NCI-H2196 treated with DMSO at 0.1 percent for 48 hours (cell line): ENCODE results near the gene RBCK1.
"Not testable (repeated sequence)": the region's sequence is repeated elsewhere in the genome, so short reads cannot be mapped to it uniquely, and the experiment has no call there.

Experiments
- DNase-seq: peaks from one replicate; lab custom pipeline; 2025; ENCODE audit not compliant: unreplicated experiment; lab: John Stamatoyannopoulos, UW

The RBCK1 gene

DNA sequence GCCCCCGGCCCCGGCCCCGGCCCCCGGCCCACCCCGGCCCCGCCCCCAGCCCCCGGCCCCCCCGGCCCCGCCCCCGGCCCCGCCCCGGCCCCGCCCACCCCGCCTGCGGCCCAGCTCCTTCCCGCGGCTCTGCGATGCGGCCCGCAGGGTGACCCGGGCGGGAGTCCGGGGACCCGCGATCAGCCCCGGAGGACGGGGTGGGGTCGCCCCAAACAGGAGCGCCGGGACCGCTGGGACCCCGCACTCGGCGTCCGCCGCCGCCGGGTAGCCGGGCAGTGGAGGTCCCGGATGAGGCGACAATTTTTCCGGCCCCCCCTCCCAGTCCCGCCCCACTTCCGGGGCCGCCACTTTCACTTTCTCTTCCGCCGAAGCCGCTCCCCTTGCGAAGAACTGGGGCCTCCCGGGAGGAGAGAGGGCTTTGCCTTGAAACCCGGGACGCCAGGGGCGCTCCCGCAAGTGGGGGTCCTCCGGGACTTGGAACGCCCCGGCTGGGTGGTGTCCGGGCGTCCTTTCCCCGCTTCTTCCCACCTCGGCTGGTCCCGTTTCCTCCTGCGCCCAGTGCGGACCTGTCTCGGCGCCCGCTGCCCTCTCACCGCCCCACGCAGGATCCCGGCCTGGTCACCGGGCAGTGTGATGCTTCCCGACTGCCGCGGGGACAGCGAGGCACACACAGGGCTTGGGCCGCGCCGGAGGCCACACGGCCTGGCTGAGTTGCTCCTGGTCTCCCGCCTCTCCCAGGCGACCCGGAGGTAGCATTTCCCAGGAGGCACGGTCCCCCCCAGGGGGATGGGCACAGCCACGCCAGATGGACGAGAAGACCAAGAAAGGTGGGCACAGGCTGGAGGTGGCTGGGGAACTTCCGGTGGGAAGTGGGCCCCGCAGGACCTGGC lies at the start of gene RBCK1:
Gene RBCK1, plus strand, starts transcription at position 347 of the 890 bp plus-strand sequence. Its CDS starts 459 bp downstream, at position 806.
- peak; percentile 63 for DNase-seq

DNA sequence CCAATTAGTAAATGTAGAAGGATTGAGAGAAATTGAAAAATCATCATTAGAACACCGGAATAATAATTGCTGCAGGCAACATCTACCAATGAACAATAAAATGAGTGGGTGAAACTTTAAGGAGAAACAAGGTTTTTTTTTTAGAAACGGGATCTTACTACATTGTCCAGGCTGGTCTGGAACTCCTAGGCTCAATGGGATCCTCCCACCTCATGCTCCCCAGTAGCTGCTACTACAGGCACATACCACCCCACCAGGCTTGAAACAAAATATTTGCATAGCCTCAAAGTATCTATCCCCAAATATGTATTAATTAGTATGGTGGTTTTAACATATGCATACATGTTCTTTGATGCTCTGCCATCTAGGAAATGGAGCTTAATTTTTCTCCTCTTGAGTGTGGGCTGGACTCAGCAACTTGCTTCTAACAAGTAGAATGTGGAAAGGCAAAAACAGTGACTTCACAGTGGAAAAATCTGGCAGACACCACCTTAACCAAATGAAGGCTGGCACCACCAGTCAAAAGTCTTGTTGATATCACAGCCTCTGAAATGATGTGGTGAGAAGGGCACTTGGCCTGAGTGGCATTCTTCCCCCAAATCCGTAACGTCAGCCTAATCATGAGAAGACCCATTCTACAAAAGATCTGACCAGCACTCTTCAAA lies 49.1 kb upstream of the RBCK1 start:
- no peak for DNase-seq

- DNase-seq, result no peak
Measured at GRCh38 chr20:361561-361960, 46.5 kb upstream of the RBCK1 start.

GRCh38 chr20:362271-363254 lies 45.5 kb upstream of the RBCK1 start:
- DNase-seq, result peak; percentile 93

GRCh38 chr20:363319-364078 lies 44.6 kb upstream of the RBCK1 start:
- no peak for DNase-seq

- DNase-seq, result no peak
Measured at GRCh38 chr20:364905-365794, 42.9 kb upstream of the RBCK1 start.

- DNase-seq, result no peak
Measured at GRCh38 chr20:366041-366718, 41.9 kb upstream of the RBCK1 start.

DNA sequence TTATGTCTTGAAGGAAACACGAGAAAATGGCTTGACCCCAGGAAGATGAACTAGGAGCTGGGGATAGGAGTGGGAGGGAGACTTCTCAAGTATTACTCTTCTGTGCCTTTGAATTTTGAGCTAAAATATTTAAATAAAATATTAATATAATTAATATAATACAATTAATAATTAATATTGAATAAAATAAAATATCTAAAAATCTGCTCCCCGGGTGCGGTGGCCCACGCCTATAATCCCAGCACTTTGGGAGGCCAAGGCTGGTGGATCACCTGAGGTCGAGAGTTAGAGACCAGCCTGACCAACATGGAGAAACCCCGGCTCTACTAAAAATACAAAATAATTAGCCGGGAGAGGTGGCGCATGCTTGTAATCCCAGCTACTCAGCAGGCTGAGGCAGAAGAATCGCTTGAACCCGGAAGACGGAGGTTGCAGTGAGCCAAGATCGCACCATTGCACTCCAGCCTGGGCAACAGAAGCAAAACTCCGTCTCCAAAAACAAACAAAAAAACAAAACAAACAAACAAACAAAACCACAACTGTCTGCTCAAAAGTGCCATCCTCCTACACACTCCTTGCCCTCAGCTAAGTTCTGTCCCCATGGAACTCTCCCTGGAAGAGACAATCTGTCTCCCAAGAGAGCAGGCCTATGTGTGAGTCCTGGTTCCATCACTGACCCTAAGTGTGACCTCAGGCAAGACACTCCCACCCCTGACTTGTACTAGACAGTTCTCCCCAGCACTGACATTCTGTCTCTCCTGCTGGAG lies 41.2 kb upstream of the RBCK1 start:
- DNase-seq, result no peak

- DNase-seq, result no peak
Measured at GRCh38 chr20:367486-367887, 40.6 kb upstream of the RBCK1 start.

- no peak for DNase-seq
Measured at GRCh38 chr20:368915-369314, 39.2 kb upstream of the RBCK1 start.

DNA sequence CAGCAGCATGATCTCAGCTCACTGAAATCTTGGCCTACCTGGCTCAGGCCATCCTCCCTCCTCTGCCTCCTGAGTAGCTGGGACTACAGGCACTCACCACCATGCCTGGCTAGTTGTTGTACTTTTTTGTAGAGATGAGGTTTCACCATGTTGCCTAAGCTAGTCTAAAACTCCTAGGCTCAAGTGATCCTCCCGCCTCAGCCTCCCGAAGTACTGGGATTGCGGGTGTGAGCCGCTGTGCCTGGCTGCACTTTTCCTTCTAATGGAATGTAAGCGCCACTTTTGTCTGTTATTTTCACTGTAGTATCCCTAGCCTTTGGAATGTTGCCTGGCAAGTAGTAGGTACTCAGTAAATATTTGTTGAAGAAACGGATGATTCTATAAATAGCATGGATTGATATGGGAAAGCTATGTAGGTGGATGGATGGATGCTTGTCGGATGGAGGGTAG lies 37.9 kb upstream of the RBCK1 start:
- no peak for DNase-seq

- DNase-seq, result no peak
Measured at GRCh38 chr20:370977-371754, 36.9 kb upstream of the RBCK1 start.

- peak; percentile 56 for DNase-seq
Measured at GRCh38 chr20:371755-372542, 36.1 kb upstream of the RBCK1 start.

- DNase-seq, result not testable (repeated sequence)
Measured at GRCh38 chr20:372543-373082, 35.5 kb upstream of the RBCK1 start.

- DNase-seq, result no peak
Measured at GRCh38 chr20:373171-373890, 34.8 kb upstream of the RBCK1 start.
